Stimulated activated naive CD4-positive, alpha-beta T cell (primary cell): ENCODE measurements around the gene TAS1R3.
"Not testable (repeated sequence)": the region's sequence is repeated elsewhere in the genome, so short reads cannot be mapped to it uniquely, and the experiment has no call there.

Source experiments
- DNase-seq, 6 experiments: peaks; one replicate each; lab custom pipeline; 2025; lab: John Stamatoyannopoulos, UW

Gene TAS1R3

DNA sequence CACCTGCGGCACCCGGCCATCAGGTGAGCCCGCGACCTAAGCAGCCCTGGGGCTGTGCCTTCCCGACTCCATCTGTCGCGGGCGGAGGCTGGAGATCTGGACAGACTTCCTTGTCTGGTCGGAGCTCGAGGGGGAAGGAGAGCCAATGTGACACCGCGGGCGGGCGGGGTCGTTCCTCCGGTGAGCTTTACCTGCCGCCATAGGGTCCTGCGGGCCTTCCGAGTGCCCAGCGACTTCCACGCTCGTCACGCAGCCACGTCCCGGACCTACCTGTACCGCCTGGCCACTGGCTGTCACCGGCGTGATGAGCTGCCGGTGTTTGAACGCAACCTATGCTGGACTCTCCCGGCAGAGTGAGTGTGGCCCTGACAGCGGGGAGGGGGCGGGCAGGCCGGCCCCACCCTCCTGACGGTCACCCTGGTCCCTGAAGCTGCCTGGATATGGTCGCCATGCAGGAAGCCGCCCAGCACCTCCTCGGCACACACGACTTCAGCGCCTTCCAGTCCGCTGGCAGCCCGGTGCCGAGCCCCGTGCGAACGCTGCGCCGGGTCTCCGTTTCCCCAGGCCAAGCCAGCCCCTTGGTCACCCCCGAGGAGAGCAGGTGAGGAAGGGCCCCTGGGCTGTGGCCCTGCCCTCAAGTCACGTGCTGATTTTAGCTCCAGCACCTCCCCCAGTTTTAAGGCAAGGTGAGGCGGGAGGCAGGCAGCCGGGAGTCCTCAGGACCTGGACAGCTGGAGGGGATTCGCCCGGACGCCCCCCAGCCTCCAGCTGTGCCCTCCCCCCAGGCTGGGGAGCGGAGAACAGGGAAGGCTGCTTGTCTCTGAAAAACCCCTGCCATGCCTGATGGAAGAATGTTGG lies 21.6 kb upstream of the TAS1R3 start:
- DNase-seq = no peak

DNA sequence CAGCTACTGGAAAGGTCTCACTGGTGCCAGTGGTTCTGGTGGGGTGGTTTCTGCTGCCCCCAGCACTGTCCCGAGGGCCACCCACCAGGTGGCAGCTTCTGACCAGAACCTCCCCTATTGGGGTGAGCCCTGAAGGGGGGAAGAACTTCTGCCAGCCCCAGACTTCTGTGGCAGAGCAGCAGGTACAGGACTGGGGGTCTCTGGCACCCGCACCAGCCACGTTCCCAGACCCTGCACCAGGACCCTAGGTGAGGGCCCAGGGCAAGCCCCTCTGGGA lies 21.0 kb upstream of the TAS1R3 start:
- DNase-seq = no peak

DNA sequence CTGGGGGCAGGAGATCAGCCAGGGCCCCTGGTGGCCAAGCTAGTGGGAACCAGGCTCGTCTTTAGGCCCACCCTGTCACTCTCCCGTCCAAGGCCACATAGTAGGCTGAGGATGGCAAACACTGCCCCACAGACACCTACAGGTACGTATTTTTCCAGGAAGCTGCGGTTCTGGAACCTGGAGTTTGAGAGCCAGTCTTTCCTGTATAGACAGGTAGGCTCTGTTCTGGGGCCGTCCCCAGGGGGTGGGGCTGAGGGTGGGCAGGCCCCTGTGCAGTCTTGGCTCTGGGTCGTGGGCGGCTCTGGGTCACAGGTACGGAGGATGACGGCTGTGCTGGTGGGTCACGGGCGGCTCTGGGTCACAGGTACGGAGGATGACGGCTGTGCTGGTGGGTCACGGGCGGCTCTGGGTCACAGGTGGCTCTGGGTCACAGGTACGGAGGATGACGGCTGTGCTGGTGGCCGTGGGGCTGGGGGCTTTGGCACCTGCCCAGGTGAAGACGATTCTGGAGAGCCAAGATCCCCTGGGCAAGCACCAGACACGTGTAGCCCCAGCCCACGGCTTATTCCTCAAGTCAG lies 20.5 kb upstream of the TAS1R3 start:
- no peak for DNase-seq

DNA sequence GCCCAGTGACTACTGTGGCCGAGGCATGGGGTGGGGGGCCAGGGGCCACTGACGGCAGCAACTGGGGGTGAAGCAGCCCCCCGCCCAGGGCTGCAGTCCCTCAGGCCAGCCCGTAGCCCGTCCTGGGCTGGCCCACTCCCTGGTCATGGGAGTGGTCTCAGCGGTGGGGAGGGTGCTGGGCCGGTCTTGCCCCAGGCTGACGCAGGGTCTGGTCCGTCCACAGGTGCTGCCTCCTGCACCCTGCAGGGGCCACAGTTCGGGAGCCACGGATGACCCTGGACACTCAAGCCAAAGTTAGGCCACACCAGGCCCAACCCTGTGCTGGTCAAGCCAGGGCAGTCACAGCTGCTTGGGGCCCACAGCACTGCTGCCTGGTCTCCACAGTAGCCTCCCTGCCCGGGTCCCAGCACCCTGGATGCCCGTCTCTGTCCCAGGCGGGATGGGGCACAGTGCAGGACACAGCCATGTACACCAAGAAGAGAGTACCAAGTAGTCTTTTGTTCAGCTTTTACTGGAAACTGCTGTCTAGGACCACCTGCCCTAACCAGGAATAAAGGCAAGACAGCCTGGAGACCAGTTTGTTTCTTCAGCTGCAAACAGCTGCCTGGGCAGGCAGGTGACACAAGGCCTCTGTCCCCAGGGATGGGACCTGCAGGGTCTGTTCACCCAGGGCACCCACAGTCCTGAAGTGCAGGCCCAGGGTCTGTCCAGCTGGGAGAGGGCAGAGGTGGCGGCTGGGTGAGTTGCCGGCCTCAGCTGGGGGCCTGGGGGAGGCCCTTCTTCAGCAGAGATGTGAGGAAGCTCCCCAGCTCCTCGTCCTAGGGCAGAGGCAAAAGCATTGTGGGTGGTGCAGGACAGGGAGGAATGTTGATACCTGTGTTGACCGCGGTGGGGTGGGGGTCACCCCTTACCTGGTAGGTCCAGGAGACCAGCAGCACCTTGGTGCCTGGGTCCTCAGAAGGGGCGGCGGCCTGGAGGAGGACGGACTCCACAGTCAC lies 19.7 kb upstream of the TAS1R3 start:
- DNase-seq = no peak

DNA sequence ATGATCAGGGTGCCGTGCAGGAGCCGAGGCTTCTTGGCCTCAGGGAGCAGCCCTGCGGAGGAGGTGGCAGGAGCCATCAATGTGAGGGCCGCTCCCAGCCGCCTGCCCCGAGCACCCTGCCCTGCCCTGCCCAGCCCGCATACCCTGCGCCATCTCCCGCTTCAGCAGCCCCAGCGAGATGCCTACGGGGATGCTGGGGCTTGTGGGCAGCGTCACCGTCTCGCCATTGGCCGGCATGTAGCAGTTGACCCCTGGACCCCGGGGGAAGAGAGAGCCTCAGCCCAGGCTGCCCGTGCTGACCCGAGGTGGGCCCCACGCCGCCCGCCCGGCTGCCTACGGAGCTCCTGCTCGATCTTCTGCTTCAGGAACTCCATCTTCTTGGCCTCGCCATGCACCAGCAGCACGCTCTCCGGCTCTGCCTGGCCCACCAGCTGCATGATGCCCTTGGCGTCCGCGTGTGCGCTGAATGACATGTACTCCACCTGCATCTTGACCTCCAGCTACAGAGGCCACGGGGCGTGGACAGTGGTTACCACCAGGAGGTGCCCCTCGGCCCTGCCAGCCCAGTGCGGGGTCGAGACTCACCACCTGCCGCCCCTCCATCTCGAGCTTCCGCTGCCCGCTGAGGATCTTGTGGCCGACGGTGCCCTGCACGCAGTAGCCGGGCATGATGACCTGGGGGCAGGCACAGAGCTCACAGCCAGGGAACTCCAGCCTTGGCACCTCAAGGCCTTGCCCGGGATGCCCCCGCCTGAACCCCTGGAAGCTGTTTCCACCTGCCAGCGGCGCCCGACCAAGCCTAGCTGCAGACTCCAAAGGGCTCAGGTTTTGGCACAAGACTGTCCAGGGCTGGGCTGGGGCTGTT lies 18.4 kb upstream of the TAS1R3 start:
- DNase-seq = no peak

DNA sequence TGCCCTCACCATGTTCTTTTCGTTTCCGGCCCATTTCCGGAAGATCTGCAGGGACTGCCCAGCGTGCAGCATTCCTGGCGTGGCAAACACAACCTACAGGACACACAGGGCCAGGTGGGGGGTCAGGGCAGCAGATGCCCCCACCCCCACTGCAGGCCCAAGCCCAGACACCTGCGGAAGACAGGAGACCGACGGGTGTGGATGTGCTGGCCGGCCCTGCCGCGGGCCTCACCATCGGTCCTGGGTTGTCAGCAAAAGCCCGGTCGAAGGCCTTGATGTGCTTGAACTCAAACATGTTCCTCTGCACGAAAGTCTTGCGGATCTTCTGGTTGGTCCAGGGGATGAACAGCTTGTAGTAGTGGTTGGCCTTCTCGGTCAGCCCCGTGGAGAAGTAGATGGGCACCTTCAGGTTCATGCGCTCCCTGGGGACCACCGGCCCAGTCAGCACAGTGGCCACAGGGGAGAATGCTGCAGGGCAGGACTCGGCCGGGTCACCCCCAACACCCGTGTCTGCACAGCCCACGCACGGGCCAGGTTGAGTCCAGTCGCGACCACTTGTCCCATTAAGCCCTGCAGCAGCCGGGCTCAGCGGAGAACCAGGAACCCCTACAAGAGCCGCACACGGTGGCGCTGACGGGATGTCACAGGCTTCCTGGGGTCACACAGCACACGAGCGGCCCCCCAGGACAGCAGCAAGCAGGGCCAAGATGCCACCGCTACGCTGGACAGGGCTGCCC lies 17.4 kb upstream of the TAS1R3 start:
- no peak for DNase-seq

DNA sequence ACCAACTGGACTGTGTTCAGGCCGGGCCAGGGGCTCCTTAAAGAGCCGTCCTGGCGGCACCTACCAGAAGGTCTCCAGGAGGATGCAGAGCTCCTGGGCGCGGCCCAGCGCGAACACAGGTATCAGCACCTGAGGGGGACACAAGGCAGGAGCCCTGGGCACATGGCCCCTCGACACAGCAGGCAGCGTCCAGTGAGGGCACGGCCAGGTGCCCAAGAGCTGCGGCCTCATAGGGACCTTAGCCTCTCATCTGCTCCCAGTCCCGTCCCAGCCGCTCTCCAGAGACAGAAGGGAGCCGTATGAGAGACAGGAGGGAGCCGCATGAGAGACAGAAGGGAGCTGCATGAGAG lies 16.9 kb upstream of the TAS1R3 start:
- DNase-seq = no peak

DNA sequence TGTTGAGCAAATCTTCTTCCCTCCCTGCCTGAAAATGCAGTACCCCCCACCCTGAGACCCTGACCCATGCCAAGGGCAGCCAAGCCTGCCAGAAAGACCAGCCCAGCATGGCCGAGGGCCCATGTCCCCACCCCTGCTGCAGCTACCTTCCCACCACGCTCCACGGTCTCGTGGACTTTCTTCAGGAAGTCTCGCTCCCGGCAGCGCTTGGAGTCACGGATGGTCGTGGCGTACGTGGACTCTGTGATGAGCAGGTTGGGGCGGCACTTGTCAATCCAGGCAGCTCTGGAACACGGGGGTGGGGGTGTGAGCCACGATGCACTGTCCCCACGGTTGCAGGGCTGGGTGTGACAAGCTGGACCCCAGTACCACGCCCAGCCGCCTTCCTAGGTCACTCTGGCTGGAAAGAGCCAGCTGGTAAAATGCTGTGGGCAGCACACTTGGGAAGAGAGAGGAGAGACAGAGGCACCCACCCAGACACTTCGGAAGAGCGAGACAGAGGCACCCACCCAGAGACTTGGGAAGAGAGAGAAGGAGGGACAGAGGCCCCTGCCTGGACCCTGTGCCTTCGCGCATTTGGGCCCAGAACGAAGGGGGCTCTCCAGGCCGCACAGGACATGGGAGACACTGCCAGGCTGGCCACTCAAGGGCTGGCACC lies 16.3 kb upstream of the TAS1R3 start:
- no peak for DNase-seq

DNA sequence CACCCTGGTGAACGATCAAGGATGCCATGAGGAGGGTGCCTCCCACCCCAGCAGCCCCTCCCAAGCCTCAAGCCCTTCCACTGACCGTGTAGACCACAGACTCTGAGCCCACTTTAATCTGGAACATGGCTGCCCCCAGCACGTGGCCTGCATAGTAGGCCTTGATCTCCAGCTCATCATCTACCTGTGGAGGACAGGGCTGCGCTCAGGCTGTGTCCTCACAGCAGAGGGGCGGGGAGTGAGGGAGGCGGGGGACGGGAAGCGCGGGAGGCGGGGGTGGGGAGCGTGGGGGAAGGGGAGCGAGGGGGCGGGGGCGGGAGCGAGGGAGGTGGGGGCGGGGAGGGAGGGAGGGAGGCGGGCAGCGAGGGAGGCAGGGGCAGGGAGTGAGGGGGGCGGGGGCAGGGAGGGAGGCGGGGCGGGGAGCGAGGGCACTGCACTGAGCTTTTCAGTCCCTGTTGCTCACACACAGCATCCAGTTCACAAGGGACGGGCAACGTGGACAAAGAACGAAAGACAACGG lies 15.6 kb upstream of the TAS1R3 start:
- no peak for DNase-seq

DNA sequence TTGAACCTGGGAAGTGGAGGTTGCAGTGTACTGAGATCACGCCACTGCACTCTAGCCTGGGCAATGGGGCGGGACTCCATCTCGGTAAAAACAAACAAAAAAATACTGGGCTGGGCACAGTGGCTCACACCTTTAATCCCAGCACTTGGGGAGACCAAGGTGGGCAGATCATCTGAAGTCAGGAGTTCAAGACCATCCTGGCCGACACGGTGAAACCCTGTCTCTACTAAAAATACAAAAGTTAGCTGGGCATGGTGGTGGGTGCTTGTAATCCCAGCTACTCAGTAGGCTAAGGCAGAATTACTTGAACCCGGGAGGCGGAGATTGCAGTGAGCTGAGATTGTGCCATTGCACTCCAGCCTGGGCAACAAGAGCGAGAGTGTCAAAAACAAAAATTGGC lies 14.9 kb upstream of the TAS1R3 start:
- not testable (repeated sequence) for DNase-seq

DNA sequence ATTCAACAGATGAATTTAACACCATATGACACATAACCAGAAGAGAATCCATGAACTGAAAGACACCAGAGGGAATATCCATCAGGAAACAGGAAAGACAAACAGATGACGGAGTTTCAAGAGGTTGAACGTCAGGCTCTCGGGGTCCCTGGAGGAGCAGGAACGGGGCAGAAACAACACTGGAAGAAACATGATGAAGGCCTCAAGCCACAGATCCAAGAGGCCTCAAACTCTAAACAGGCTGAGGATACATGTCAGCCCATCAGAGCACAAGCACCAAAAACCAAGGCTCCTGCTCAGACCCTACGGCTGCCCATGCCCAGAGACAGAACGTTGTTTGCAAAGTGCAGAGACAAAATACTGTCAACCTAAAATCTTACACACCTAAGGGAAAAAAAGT lies 13.7 kb upstream of the TAS1R3 start:
- DNase-seq = no peak

DNA sequence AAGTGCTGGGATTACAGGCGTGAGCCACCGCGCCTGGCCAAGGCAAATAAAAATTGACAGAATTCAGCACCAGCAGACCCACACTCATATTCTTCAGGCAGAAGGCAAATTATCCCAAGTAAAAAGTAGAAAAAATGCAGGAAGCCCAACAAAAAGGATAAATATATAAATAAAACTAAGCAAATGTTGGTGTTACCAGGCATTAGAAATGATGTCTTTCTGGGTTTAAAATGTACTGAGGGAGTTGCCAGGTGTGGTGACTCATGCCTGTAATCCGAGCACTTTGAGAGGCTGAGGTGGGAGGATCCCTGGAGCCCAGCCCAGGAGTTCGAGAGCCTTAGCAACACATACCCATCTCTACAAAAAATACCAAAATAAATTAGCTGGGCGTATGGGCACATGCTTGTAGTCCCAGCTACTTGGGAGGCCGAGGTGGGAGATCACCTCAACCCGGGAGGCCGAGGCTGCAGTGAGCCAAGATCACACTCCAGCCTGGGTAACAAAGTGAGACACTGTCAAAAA lies 12.9 kb upstream of the TAS1R3 start:
- no peak for DNase-seq

DNA sequence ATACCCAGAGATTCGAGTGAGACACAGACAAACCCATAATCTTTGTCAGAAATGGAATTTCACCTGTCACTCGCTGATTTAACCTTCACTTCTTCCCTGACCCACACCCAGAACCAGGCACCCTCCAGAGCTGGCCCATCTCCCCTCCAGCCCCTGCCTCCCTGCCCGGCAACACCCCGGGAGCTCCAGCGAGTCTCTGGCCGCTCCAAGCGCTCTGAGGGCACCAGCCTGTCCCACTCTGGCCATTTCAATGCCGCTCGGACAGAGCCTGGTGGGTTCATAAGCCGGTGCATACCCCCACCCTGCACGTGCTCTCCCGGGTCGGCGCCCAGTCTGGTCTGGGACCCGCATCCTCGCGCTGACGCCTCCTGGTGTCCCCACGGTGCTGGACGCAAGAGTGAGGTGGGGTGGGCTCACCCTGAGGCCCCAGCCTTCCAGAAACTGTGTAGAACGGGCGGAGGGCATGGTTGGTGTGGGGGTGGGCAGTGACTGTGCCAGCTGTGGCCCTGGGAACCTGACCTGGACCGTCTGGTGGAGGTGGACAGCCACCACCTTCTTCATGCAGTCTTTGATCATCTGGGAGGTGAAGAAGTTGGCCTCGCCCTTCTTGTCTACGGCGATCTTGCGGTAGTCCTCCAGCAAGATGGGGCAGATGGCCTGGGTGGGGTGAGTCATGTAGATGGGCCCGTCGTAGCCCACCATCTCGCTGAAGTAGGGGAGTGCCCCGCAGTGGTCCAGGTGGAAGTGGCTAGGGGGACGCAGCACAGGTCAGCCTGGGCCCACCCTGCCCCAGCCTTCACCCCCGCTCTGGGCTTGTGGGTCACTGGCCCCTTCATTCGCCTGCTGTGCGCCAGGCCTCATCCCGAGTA lies 12.1 kb upstream of the TAS1R3 start:
- DNase-seq = no peak

DNA sequence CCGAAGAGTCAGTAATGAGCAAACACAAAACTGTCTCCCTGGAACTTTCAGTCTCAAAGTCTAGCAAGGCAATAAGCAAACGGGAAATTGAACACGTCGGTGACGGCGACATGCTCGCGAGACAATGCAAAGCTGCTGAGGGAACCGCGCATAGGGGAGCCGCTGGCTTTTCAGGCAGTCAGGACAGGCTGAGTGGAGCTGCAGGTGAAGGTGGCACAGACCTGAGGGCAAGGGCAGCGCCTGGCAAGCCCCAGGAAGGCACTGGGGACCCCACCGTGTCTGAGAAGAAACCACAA lies 11.5 kb upstream of the TAS1R3 start:
- DNase-seq = no peak

DNA sequence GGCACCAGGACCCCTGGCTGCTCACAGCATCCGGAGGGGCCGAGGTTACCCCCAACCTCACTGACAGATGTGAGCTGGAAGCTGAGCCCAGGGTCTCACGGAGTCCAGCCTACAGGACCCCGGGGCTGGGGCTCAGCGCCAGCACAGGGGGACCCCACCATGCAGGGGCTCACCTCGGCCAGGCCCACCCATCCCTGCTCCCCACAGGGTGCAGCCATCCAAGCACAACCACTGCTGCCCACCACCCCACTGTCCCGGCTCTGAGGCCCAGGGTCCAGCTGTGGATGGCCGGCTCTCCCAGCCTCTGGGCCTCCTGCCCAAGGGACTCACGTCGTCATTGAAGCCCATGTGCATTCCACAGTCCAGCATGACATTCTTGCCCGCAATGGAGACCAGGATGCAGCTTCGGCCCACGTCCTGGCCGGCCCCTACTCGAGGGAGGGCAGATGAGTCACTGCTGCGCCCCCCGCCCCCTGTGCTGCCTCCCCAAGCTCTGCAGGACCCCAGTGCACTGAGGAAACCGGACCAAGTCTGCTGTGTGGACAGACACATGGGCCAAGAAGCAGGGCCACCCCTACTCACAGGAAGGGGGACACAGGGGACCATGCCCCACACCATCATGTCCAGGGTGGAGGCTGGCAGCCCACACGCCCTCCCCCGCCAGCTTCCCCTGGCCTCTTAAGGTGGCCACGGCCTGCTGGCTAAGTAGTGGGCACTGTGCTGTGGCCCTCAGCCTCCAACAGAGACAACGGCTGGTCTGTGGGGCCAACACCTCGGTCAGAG lies 10.2 kb upstream of the TAS1R3 start:
- no peak for DNase-seq

DNA sequence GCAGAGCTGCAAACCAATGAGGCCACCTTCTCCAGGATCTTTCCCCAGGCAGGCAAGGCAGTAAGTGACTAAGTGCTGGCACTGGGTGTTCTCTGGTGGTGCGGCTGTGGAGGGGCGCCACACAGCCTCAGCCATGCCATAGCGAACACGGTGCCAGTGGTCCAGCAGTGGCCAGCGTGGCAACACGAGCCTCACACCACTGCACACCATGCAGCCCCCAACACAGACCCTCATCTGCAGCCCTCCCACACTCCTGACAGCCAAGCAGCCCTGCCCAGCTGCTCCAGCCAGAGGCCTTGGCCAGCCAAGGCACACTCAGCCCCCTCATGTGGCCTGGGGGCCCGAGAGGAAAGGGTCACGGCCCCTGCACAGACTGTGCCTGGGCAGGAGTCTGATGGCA lies 9.6 kb upstream of the TAS1R3 start:
- DNase-seq = no peak

DNA sequence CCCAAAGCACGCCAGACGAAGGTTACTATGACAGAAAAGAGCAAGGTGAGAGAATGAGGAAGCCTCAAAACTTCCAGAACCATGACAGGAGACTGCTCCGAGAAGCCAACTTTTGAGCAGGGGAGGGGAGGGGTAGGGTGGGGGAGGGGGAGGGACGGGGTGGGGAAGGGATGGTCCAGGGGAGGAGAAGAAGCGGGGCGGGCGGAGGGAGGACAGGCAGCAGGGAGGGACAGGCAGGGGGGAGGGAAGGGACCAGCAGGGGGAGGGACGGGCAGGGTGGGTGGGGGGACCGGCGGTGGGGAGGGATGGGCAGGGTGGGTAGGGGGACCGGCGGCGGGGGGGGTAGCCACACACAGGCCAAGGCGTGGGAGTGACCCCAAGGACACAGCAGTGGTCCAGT lies 8.7 kb upstream of the TAS1R3 start:
- DNase-seq = no peak

DNA sequence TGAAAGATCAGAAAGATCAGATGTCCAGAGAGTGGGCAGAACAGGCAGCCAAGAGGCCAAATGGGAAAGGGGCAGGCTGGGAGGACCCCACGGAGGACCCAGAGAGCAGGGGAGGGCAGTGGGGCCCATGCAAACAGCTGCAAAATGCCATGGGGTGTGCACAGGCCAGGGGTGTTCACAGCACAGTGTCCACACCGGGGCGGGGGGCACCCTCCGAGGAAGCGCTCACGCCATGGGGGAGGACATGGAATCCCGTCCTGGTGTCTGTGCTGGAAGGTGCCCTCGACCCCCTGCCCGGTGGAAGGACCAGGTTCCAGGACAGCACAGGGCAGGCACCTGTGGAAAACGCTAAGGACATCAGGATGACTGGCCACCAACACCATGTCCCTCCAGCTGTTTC lies 8.1 kb upstream of the TAS1R3 start:
- DNase-seq = no peak

DNA sequence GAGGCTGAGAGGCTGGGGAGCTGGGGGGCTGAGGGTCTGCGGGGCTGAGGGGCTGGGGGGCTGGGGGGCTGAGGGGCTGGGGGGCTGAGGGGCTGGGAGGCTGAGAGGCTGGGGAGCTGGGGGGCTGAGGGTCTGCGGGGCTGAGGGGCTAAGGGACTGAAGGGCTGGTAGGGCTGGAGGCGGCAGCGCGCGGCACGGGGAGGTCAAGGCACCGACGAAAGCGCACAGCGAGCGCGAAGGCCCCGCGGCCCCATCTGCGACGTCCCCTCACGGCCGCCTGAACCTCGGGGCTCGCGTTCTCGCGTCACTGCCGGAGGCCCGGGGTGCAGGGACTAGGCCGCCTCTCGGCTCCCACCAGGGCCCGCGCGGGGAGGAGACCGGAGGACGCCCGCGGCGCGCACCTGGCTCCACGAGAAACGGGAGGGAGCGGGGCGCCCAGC lies 7.0 kb upstream of the TAS1R3 start:
- DNase-seq = no peak
